ENCODE results near the gene SGMS2.
"Not testable (repeated sequence)": the region's sequence is repeated elsewhere in the genome, so short reads cannot be mapped to it uniquely, and the experiment has no call there.

SGMS2 gene

DNA sequence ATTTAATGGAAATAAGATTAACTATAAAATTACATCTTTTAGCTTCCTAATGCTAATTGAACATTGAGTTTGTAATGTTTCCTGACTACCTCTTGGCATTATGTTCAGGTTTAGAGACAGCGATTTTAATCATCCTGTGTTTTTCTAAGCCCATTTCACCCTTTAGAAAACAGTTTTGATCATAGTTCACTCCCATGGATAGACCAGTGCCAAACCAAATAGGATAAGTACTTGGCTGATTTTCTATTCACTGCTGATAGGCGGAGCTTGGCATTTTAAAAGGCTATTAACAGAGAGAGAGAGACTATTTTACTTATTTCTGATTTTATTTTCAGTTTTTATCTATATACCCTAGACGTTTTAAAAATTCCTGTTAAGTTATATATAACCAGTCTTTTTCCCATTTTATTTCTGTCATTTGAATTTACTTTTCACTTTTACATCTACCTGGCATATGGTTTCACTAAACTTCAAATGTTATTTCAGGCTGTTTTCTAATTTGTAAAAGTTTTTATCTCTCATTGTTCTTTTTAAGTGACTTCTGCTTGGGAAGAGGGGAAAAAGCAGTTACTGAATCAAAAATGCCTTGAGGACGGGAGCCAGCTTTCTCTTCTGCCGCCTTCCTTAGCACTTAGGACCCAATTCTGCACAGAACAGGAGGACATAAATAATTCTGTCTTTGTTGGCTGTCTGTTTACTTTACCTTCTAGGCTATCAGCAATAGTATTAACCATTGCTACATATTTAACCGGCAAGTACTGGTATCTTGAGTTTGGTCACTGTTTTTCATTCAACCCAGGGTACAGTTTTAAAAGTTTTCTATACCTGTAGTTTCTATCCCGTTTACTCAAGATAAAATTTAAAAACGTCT lies 46.4 kb downstream of the SGMS2 start:
- peak; percentile 14 for DNase-seq

DNA sequence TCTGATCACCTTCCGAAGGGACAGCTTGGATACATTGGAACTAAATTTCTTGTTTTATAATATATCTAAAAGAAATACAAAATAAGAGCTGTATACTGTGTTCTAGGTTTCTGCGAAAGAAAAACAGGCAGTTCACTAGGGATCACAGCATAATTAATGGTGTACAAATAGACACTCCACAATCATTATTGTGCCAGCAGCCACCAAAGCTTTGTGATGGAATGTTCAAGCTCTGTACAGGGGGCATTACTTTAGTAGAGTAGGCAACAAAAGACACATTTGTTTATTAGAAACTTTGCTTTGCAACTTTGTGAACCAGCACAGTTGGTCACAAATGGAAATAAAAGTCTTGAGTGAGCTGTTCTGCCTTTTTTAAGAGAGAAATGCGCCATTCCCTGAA lies 49.3 kb downstream of the SGMS2 start:
- DNase-seq, result no peak

DNA sequence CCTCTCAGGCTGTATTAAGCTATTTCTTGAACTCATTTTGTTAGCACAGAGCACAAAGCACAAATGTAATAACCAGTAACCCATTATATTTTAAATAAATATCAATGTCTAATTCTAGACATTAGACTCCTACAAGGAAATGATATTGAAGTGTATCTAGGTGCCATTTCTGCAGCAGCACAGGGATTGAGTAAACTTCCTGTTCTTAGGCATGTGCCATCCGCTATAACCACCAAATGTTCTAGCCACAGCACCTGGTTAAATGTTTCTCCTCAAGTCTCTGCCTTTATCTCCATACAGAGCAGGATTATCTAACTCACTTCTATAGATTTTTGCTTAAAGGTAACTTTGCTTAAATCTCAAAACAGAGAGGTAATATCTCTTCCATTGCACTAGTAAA lies 51.4 kb downstream of the SGMS2 start:
- no peak for DNase-seq

DNA sequence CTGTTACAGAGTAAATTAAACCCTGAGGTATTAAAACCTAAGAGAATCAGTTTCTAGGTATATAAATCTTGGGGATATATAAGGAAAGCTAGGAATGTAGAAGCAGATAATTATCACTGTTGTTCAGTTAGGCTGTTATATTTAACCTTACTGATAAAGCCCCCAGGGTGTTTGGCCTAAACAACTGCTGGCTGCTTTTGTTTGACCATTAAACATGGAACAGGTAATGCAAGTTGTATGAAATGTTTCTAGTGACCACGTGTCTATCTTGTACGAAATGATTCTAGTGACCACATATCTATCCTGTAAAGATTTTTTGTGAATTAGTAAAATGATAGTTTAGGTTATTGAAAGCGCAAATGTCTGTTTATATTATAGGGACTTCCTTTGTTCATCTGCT lies 52.6 kb downstream of the SGMS2 start:
- DNase-seq, result peak; percentile 21

DNA sequence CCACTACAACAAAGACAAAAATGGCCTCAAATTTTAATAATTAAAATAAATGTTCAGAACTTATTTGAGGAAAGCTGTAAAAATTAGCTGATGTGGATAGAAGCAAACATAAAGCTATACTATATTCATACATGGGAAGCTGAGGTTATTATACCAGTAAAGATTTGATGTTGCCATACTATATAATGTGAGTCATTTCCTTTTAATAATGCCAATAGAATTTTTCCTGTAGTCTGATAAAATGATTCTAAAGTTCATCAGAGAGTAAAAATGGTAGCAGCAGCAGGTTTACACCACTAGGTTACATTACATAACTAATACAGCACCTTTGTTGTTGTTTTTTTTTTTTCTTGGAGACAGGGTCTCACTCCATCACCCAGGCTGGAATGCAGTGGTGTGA lies 61.1 kb downstream of the SGMS2 start:
- no peak for DNase-seq

DNA sequence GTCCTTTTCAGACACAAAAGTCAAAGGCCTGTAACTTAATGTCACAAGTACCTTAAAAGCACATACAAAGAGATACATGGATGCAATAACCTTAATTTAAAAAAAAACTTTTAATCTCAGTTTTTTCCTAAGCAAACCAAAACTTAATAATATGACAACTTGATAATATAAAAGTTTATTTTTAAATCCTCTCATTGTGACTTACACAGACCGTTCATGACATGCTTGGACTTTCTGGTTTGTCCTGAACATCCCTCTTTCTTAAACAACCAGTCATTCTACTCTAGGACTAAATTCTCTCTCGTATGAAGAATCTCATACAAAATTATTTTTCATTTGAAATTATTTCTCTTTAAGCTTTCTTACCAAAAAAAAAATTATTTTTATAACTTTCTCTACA lies 63.5 kb downstream of the SGMS2 start:
- no peak for DNase-seq

DNA sequence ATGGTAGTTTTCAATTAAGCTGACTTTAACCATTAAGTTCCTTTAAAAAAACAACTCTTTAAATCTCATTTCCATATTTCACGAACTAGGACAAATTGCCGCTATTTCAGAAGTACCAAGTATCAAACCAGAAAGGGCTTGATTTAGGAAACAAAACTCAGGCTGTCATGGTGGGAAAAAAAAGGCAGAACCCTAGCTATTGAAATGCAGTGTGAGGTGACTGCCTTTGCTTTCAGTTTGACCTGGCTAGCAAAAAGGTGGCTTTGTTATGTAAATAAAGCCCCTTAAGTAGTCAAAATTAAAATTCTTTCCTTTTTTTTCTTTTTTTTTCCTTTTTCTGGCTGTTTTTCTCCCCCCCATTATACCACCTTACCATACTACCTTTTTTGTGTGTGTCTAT lies 66.0 kb downstream of the SGMS2 start:
- DNase-seq, result no peak

DNA sequence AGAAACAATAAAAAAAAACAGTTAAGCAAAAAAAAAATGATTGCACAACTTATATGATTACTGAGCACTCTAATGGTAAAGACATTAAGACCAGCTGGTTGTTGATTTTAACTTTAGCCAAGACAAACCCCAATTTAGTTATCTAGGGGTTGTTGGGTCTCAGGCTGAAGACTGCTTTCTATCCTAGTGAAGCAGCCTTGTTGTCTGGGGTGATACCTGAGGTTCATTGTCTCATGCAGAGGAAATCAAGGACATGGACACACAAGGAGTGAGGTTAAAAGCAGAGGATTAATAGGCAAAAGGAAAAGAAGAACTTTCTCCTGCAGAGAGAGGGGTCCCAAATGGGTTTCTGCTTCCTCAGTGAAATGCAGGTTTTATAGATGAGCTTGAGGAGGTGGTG lies 66.6 kb downstream of the SGMS2 start:
- DNase-seq, result no peak

DNA sequence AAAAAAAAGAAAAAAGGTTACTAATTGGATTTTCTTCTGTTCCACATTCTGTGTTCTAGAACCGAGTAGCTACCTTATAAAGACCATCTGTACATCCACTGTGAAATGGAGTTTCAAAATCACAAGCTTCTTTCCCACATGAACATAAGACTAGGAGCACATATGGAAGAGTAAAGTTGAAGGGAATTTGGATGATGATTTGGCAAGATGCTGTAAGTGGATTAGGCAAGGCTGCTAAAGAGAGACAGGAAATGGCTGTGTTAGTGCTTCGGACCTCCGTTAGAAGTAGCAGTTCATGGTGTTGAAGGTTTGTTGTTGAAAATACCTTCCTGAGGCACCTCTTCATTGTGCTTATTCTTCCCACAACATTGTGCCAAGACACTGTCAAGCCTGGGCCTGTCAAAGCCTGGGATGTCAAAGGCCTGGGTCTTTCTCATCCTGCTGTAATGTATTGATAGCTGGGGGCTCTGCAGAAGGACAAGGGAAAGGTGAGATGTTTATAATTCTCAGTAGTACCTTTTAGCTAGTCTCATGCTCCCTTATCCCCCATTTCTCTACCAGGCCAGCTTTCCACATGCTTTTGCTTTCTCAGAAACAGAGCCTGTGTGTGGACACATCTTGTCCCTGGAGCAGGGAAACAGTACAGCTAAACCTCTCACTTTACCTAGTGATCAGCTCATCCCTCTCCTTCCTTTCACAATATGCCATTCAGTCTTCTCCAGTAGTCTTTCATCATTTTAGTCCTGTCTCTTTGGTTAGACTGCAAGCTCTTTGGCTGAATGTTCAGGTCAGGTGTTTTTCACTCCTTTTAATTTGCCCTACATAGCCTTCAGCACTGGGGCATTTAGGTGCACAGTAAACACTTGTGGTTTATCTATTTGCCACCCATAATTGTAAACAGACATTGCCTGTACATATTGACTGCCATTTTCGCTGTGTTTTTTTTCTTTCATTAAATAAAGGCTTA lies 68.7 kb downstream of the SGMS2 start:
- no peak for DNase-seq

DNA sequence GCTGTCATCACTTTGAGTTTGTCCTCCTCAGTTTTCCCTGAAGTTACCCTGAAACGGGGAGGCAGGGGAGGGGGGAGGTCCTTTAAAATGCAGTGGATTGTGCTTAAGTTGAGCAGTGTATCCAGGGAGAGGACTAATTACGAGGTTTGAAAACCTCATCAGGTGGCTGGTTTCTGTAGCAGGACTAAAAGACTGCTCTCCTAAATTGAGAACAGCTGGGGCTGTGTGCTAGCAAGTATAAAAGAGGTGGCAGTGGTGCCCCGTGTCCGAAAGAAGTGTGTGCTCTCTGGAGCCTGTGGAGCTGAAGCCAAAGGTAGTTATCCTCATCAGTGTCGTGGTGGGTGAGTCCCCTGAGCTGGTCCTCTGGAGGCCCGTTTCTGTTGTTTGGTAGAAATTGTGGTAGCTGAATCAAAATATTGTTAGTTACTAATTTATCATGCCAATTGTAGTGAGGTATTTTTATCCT lies 69.4 kb downstream of the SGMS2 start:
- DNase-seq, result no peak

DNA sequence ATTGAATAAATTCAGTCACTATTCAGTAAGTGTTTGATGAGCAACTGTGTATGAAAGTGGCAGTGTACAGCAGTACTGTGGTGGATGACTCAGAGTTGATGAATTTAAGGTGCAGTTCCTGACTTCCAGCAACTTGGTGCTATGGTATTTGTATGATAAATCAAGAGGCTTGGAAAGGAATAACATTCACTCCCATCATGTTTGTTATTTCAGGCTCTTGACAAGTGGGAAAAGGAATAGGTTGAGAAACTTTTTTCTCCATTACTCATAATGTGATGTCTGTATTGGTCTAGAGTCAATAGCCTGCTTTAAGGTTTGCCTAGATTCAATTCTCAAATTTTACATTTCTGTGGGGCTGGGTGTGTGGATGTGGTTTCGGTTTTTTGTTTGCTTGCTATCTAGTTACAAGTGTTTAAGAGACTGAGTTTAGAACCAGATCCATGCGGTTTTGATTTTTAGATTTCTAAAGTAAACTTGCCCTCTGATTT lies 71.5 kb downstream of the SGMS2 start:
- DNase-seq, result no peak

DNA sequence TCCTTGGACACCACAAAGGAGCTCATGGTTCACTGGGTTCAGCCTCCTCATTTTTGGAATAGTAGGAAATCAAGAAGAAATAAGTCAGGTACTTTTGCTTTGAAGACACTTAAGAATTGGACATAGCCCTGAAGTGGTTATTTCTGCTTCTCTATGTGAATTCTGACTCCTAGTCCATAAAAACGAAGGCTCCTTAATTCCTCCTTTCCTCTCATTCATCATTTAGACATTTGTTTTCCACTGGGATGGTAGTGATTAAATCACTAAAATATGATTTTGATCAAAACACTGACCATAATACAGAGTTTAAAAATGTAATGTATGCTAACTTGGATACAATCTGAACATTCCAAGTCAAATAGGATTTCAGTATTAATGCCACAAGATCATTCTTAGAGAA lies 71.9 kb downstream of the SGMS2 start:
- DNase-seq, result no peak

DNA sequence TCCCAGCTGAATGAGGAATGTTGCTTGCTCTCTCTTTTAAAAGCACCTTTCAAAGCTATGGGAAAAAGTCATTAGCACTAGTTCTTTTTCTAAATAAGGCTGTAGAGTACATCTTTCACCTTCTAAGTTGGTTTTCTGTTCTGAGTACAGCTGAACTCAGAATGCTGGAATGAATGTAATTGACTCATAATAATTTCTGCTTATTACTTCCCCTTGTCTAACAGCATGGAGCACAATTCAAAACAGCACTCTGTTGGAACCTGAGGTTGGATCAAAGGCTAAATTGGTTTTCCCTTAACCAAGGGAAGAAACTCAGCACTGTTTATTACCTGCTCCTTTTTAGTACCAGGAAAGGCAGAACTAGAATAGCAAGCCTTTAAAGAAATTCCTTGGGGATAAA lies 73.1 kb downstream of the SGMS2 start:
- no peak for DNase-seq

DNA sequence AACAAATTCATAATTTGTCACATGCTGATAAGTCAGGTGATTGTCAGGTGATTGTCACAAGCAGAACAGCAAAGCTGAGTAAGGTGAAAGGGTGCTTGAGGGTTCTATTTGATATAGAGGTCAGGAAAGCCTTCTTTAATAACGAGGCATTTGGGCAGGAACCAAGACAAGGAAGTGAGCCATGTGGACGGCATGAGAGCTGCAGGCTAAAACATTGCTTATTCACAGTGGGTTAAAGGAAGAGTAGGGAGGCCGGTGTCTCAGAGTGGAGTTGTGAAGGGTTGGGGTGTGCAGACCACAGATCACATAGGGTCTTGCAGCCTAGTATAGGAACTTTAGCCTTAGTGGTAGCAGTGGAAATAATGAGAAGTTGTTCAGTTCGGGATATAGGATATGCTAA lies 75.3 kb downstream of the SGMS2 start:
- DNase-seq, result no peak

DNA sequence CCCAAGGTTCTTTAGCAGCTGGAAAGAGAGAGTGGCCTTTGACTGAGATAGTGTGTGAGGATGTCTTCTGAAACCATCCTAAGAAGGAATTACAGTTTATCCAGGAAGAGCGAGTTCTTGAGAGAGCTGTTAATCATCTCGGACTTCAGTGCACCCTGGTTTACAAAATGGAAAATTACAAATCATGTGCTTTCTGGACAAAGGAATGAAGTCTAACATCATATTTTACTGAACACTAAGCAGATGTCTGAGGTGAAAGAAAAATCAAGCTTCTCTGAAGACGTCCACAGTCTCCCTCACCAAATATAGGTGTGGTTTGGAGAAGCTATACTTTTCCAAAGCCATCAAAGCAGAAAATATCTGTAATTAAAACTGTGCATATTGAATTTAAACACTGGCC lies 75.8 kb downstream of the SGMS2 start:
- DNase-seq, result no peak

DNA sequence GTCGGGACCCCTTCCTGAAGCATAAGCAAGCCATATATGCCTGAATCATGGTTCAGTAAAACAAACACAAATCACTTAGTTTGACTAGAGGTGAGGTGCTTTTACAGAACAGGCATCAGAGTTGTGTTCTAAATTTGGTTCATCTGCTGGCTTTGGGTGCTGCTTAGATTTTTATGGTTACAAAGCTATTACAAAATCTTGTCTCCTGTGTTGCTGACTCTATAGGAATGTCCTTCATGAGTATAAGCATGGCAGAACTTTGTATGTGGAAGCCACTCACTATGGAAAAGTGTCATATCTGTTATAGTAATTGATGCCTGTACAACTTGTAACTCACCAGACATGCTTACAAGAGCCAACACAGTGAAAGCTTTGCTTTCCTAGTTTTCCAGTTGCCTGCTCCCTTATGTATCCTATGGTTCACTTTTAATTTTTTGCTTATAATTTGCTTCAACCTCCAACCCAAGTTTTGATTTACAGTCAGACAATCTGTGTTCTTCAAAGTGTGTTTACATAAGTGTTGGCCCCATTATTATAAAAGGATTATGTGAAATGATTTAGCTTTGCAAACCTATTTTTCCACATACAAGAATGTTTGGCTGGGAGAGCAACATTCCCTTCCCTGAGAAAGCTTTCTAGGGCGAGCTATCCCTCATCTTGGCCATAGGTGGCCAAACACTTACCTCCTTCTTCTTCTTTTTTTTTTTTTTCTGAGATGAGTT lies 76.6 kb downstream of the SGMS2 start:
- DNase-seq, result no peak

DNA sequence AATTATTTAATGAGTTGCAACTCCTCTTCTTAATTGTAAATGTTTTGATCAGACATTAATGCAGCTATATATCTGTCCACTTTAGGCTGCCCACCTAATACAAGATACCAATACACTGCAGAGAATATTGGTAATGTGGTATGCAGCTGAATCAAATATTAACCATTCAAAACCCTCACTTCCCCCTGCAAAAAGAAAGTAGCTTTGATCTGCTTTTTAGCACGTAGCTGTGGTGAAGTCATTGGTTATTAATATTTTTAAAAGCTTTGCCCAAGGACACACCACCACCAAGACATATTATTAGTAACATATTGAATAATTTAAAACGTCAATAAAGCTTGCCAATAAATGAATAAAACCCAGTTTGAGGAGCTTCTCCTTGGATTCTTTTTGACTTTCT lies 78.0 kb downstream of the SGMS2 start:
- DNase-seq, result no peak

DNA sequence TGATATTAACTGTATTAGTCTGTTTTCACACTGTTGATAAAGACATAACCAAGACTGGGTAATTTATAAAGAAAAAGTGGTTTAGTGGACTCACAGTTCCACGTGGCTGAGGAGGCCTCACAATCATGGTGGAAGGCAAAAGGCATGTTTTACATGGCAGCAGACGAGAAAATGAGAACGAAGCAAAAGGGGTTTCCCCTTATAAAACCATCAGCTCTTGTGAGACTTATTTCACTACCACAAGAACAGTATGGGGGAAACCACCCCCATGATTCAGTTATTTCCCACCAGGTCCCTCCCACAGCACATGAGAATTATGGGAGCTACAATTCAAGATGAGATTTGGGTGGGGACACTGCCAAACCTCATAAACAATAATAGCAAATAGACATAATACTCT lies 80.3 kb downstream of the SGMS2 start:
- DNase-seq, result not testable (repeated sequence)

DNA sequence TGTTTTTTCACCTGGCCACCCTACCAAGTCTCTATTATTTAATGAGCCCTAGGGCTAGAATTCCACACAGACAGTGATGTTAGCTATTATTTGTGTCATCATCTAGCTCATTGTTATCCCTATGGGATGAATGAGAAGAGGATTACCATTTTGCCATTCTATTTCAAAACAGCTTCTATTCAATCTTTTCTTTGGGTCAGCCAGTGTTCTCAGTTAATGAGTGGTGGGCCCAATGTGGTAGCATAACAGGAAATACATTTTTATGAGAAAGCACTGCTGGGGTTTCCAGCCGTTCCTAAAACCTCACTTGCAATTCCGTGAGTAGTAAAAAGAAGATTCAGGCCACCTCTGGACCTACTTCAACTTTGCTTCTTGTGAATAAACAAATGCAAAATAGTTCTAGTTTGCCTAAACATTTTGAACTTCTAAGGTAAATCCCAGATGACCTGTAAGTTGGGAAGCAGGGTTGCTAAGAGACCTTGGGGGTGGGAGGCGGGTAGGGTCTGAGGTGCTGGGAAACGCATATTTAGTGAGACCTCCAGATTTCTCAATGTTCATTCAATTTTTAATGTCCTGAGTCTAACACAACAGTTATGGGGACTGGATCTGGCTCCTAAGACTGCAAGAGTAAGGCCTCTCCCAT lies 81.8 kb downstream of the SGMS2 start:
- peak; percentile 88 for DNase-seq

DNA sequence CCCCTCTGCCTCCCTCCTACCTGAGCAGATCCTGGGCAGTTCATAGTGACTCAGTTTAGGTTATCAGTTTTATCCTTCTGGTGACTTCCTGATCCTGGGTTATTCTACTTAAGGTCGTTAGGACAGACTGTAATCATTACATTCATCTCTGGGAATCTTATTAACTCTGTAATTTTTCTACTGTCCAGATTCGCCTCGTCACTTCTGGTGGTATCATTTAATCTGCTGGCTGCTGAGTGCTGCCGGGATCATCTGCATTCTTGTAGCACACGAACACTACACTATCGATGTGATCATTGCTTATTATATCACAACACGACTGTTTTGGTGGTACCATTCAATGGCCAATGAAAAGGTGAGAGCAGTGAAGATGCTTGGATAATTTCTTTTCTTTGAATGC lies 83.6 kb downstream of the SGMS2 start:
- DNase-seq, result no peak

DNA sequence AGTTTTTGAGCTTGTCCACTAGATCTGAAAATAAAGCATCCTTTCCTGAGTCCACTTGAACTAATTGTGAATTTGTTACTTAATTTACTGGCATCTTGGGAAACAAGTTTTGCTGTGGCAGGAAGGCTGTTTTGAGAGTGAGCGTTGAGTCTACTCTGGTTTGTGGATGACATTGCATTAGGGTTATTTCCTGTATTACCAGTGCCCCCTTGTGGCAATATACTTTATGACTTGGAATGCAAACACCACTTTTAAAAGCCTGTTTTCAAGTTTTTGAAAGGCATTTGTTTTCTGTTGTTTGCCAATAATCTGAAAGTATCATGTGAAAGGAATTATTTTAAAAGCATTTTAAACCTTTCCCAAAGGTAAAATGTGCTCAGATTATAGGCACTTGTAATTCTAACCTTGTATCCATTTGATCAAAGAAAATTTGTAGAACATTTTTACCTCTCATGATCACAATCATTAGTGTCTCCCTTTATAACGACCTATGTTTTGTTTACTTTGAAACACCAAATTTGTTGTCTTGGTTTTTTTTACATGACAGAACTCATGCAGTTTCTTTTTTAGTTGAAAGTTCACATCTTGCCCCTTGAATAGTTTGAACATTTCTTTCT lies 88.7 kb downstream of the SGMS2 start:
- DNase-seq, result peak; percentile 62

DNA sequence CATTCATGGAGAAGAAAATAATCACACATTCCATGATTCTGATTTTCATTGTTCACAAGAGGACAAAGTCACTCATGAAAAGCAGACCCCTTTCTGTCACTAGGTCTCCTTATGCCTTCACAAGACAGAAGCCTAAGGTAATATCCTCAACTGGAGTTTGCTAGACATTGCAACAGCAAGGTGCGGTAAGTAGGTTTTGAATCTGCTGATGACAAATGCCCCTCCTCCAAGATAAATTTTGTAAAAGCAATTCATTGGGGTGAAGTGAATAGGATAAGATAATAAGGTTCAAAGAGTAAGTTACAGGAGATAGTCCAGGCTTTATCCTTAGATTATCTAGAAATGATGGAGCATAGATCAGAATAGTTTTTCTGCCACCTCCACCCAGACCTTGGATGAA lies 90.5 kb downstream of the SGMS2 start:
- DNase-seq, result no peak

Data from COR-L47 (cell line).